ENCODE measurements around the gene EPB42. TPM values are rescaled to one million over a fixed set of nuclear protein-coding genes. Genes with fewer than 3 reads are reported as not detected.

Gene EPB42
- total RNA-seq, 1 experiment from 2014 or later = not detected

DNA sequence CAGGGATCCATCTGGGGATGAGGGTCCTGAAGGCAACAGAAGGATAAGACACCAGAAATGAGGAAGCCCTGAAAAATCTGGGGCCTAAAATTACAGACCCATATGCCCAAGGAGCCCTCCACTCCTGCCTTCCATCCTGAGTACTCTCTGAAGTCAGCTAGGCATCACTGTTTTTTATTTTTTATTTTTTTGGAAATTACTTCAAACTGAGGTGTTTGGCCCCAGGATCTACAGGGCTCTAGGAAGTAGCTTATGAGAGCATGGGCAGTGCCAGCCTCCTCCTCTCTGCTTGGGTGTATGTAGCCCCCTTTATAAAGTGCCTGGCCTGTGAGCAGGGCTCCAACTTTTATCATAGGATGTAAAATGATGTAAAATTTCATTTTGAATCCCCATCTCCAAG is 7.9 kb downstream of the EPB42 start:
- POLR2A ChIA-PET = no interaction called here

DNA sequence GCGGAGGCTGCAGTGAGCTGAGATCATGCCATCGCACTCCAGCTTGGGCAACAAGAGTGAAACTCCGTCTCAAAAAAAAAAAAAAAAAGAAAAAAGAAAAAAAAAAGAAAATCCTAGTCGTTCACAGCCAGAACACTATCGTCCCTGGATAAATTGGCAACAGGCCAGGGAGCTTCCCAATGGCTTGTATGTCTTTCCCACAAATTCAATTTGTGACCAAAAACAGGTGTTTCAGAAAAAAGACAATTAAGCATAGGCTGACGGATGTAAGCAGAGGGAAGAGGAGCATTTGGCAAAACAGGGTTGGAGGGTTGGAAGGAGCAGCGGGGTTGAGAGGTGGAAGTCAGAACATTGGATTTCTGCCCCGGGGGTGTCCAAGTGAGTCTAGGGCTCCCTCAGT is 8.5 kb downstream of the EPB42 start:
- RAD21 ChIA-PET (ENCODE audit: low non-redundant PET in 1 of 2, low total read pairs in 2 of 2, uncharacterized antibody in 2 of 2, unreplicated experiment in 2 of 2) = no interaction called here
- no peak overlapping the region for H3K4me2 ChIP-seq (ENCODE audit: low read length)
- no peak overlapping the region for H2AFZ ChIP-seq (ENCODE audit: low read depth, low read length, poor library complexity, severe bottlenecking)
- intact Hi-C loops (cut with micrococcal nuclease) = no loop called here
- ATAC-seq (no peak), DNase-seq (ENCODE audit: low read depth, low spot score) (no peak)
- POLR2A ChIA-PET = no interaction called here
- H3K27ac ChIP-seq (ENCODE audit: low read depth, low read length) = no peak overlapping the region
- no peak overlapping the region for H3K4me3 ChIP-seq (replicated peaks in 1 of 2; ENCODE audit: low read depth in 1 of 2, low read length in 2 of 2)
- H3K27me3 ChIP-seq (ENCODE audit: insufficient read depth, low read length) = no peaks in the 10 kb centered on the region
- no peaks in the 10 kb centered on the region for H3K9me3 ChIP-seq (ENCODE audit: control insufficient read depth in 1 of 2, insufficient read depth in 1 of 2, low read depth in 1 of 2, low read length in 2 of 2)
- H3K9ac ChIP-seq (ENCODE audit: low read length) = no peak overlapping the region
- no peaks in the 10 kb centered on the region for H3K36me3 ChIP-seq (ENCODE audit: control insufficient read depth in 1 of 2, insufficient read depth in 2 of 2, low read length in 2 of 2)
- CTCF ChIA-PET = interaction anchor here (3.1 to 5.0 kb wide), 2 partner anchors 8 to 13 kb away, joined by 16 to 21 read pairs; no protein-coding TSS in a partner anchor
- H3K9me2 ChIP-seq (ENCODE audit: insufficient read depth) = no peaks in the 10 kb centered on the region
- peaks cover 0 to 3% of the 10 kb centered on the region in 2 experiments; a peak in 1 of 4 replicates for H3K4me1 ChIP-seq (ENCODE audit: control insufficient read depth in 1 of 2, insufficient read depth in 2 of 2, low read length in 2 of 2)
- H3K79me2 ChIP-seq (ENCODE audit: insufficient read depth, low read length) = no peaks in the 10 kb centered on the region
- H4K20me1 ChIP-seq (ENCODE audit: insufficient read depth) = no peaks in the 10 kb centered on the region
- no peak for TF ChIP-seq SP1 (IDR thresholded peaks at IDR 0.05; ENCODE audit: low read depth)
- TF ChIP-seq TCF7L2 (IDR thresholded peaks at IDR 0.05; ENCODE audit: borderline replicate concordance, extremely low read depth, insufficient read depth, insufficient read length) = no peak
- TF ChIP-seq RAD21 (IDR thresholded peaks at IDR 0.05; ENCODE audit: low read depth) = no peak
- no peak for TF ChIP-seq POLR2AphosphoS5 (IDR thresholded peaks at IDR 0.05; ENCODE audit: low read depth, low read length)
- TF ChIP-seq ELF1 (IDR thresholded peaks at IDR 0.05; ENCODE audit: borderline replicate concordance, low read depth) = no peak
- TF ChIP-seq EZH2phosphoT487 (IDR thresholded peaks at IDR 0.05; ENCODE audit: borderline replicate concordance) = no peak
- TF ChIP-seq, protein P1, sequence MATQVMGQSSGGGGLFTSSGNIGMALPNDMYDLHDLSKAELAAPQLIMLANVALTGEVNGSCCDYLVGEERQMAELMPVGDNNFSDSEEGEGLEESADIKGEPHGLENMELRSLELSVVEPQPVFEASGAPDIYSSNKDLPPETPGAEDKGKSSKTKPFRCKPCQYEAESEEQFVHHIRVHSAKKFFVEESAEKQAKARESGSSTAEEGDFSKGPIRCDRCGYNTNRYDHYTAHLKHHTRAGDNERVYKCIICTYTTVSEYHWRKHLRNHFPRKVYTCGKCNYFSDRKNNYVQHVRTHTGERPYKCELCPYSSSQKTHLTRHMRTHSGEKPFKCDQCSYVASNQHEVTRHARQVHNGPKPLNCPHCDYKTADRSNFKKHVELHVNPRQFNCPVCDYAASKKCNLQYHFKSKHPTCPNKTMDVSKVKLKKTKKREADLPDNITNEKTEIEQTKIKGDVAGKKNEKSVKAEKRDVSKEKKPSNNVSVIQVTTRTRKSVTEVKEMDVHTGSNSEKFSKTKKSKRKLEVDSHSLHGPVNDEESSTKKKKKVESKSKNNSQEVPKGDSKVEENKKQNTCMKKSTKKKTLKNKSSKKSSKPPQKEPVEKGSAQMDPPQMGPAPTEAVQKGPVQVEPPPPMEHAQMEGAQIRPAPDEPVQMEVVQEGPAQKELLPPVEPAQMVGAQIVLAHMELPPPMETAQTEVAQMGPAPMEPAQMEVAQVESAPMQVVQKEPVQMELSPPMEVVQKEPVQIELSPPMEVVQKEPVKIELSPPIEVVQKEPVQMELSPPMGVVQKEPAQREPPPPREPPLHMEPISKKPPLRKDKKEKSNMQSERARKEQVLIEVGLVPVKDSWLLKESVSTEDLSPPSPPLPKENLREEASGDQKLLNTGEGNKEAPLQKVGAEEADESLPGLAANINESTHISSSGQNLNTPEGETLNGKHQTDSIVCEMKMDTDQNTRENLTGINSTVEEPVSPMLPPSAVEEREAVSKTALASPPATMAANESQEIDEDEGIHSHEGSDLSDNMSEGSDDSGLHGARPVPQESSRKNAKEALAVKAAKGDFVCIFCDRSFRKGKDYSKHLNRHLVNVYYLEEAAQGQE (IDR thresholded peaks at IDR 0.05; ENCODE audit: low read depth) = no peak
- TF ChIP-seq ZFX (IDR thresholded peaks at IDR 0.05) = no peak
- no peak for TF ChIP-seq POLR2A (IDR thresholded peaks at IDR 0.05; ENCODE audit: borderline replicate concordance, extremely low read depth, insufficient read depth, insufficient read length)
- no peak for TF ChIP-seq FOSL1 (IDR thresholded peaks at IDR 0.05; ENCODE audit: low read depth)
- no peak for TF ChIP-seq YY1 (IDR thresholded peaks at IDR 0.05; ENCODE audit: extremely low read depth, insufficient replicate concordance, low read depth, low read length)
- no peak for TF ChIP-seq EZH2 (IDR thresholded peaks at IDR 0.05)
- TF ChIP-seq, protein P2, sequence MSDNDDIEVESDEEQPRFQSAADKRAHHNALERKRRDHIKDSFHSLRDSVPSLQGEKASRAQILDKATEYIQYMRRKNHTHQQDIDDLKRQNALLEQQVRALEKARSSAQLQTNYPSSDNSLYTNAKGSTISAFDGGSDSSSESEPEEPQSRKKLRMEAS (IDR thresholded peaks at IDR 0.05) = no peak
- no peak for TF ChIP-seq CEBPB (IDR thresholded peaks at IDR 0.05; ENCODE audit: low read depth)
- TF ChIP-seq ZNF274 (IDR thresholded peaks at IDR 0.05; ENCODE audit: low read depth, low read length) = no peak
- TF ChIP-seq JUND (IDR thresholded peaks at IDR 0.05) = no peak
- no peak for TF ChIP-seq CBX3 (IDR thresholded peaks at IDR 0.05; ENCODE audit: low read depth)
- no TSS peak for BruUV-seq (replicated peaks)

More for the DNA sequence above, 7.9 kb downstream of the EPB42 start:
- no peaks in the 10 kb centered on the region for H4K20me1 ChIP-seq (ENCODE audit: insufficient read depth)
- intact Hi-C loops (cut with micrococcal nuclease) = no loop called here
- H3K9me2 ChIP-seq (ENCODE audit: insufficient read depth) = no peaks in the 10 kb centered on the region
- no peaks in the 10 kb centered on the region for H3K79me2 ChIP-seq (ENCODE audit: insufficient read depth, low read length)
- no peak overlapping the region for H2AFZ ChIP-seq (ENCODE audit: low read depth, low read length, poor library complexity, severe bottlenecking)
- ChIA-PET CTCF (interaction anchor here (3.1 to 5.0 kb wide), 2 partner anchors 9 to 13 kb away, joined by 16 to 21 read pairs; no protein-coding TSS in a partner anchor), RAD21 (ENCODE audit: low non-redundant PET in 1 of 2, low total read pairs in 2 of 2, uncharacterized antibody in 2 of 2, unreplicated experiment in 2 of 2) (no interaction called here)
- H3K9ac ChIP-seq (ENCODE audit: low read length) = no peak overlapping the region
- no peak overlapping the region for H3K27ac ChIP-seq (ENCODE audit: low read depth, low read length)
- H3K9me3 ChIP-seq (ENCODE audit: control insufficient read depth in 1 of 2, insufficient read depth in 1 of 2, low read depth in 1 of 2, low read length in 2 of 2) = no peaks in the 10 kb centered on the region
- ATAC-seq (no peak), DNase-seq (ENCODE audit: low read depth, low spot score) (no peak)
- H3K4me3 ChIP-seq (replicated peaks in 1 of 2; ENCODE audit: low read depth in 1 of 2, low read length in 2 of 2) = no peak overlapping the region
- H3K27me3 ChIP-seq (ENCODE audit: insufficient read depth, low read length) = no peaks in the 10 kb centered on the region
- no TSS peak for BruUV-seq (replicated peaks)
- TF ChIP-seq, protein P2 (IDR thresholded peaks at IDR 0.05) = no peak
- peaks cover 0 to 3% of the 10 kb centered on the region in 2 experiments; a peak in 1 of 4 replicates for H3K4me1 ChIP-seq (ENCODE audit: control insufficient read depth in 1 of 2, insufficient read depth in 2 of 2, low read length in 2 of 2)
- H3K4me2 ChIP-seq (ENCODE audit: low read length) = no peak overlapping the region
- H3K36me3 ChIP-seq (ENCODE audit: control insufficient read depth in 1 of 2, insufficient read depth in 2 of 2, low read length in 2 of 2) = no peaks in the 10 kb centered on the region

Data from HCT116 (cell line).